SK-N-SH (cell line): ENCODE data around the gene SIGLEC10.

ENCODE experiments used
- CTCF ChIP-seq: fragments of 200-600 bp; sonication (generic); IDR thresholded peaks from 2 replicates; pipeline ENCODE4 v1.6.1; 2017; ENCODE audit warnings: antibody characterized with exemption, mild to moderate bottlenecking, moderate library complexity
- EP300 ChIP-seq, 2 experiments: IDR thresholded peaks; 2 replicates each; pipeline versions ENCODE4 v1.4.0 to v1.6.1; 2012; ENCODE audit warnings: borderline replicate concordance in 1 of 2, low read depth in 1 of 2, low read length in 1 of 2
- MEF2A ChIP-seq: IDR thresholded peaks from 2 replicates; pipeline ENCODE4 v1.4.0; 2012; ENCODE audit warnings: low read depth, borderline replicate concordance
- POLR2AphosphoS5 ChIP-seq: IDR thresholded peaks from 2 replicates; pipeline ENCODE4 v1.6.1; 2012; ENCODE audit warnings: low read depth, low read length
- RAD21 ChIP-seq: IDR thresholded peaks from 2 replicates; pipeline ENCODE4 v1.6.1; 2012; ENCODE audit warnings: mild to moderate bottlenecking, low read length

- TF ChIP-seq CTCF (no peak), RAD21 (no peak), EP300 (IDR thresholded peaks at IDR 0.05; ENCODE audit: borderline replicate concordance in 1 of 2, low read depth in 1 of 2, low read length in 1 of 2) (no peak), MEF2A (no peak), POLR2AphosphoS5 (no peak)
Measured at GRCh38 chr19:51399231-51399630, 18.2 kb downstream of the SIGLEC10 start.
